NCI-H2171 treated with DMSO at 0.1 percent for 48 hours (cell line): ENCODE measurements around the gene HOXC9.

Source experiments
- DNase-seq: peaks from one replicate; lab custom pipeline; 2025; lab: John Stamatoyannopoulos, UW

Gene HOXC9

DNA sequence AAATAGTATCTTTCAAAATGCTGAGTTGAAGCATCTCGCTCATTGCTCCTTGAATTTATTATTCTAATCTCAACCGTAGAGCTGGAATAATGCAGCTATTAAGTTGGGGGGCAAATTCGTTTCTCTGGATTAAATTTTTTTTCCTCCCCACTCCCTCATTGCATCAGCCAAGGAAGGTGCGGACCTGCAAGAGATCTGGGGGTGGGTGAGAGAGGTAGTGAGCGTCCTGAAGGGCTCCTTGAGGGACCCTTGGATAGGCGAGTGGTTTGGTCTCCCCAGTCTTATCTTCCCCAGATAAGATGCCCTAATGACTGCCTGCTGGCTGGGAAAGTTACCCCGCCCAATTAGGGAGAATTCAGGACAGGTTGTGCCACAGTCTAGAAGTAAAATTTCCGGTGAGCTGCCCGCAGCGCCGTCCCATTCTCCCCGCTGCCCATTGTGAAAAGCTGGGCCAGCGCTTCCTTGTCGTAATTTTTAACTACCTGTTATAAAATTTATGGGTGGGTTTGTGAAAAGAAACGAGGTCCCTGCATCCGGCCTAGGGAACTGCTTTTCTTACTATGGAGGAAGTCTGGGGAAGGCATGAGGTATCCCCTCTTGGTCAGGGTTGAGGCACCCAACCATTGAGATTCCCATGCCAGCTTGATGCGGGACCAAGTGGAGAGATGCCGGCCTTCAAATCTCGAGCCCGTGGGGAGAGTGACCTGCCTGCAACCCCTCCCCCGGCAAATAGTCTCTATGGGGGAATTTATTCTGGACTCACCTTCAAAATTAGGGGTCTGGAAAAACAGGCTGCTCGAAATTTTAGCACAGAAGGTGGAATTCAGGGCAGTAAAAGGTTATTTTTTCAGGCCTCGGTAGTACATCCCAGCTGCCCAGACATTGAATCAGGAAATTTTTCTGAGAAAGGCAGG, 15.3 kb downstream of the HOXC9 start:
- no peak for DNase-seq

DNA sequence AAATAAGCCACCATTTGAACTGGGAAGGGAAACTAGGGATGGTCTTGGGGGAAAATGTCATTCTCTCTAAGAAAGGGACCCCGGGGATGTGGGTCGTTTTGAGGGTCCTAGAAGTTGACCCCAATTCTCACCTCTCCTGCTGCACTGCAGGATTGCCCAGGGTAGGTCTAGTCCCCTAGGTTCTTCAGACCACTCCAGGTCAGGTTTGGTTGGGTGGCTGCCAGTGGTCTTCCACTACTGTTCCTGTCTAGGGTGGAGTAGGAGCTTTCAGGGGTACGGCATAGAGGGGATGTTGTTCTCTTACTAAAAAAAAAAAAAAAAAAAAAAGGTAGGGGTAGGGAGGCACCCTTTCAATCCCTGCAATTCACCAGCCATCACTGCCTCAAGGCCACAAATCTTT, 16.1 kb downstream of the HOXC9 start:
- DNase-seq = no peak

DNA sequence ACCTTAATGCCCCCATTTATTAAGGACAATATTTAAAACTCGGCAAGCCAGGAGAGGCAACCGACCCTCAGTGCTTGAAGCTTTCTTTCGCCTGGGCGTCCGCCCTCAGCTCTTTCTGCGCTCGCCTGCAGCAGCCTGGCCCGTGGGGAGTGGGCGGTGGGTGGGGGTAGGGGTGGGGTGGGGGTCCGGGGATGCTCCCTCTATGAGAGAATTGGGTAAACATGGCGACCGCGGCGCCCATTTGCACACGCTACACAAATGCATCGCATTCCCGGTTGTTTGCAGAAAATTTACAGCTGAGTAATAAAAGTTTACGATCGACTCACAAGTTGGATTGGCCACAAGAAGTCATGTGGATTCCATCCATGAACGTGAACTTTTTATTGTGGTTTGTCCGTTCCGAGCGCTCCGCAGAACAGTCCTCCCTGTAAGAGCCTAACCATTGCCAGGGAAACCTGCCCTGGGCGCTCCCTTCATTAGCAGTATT, 16.6 kb downstream of the HOXC9 start:
- DNase-seq = peak; percentile 72

DNA sequence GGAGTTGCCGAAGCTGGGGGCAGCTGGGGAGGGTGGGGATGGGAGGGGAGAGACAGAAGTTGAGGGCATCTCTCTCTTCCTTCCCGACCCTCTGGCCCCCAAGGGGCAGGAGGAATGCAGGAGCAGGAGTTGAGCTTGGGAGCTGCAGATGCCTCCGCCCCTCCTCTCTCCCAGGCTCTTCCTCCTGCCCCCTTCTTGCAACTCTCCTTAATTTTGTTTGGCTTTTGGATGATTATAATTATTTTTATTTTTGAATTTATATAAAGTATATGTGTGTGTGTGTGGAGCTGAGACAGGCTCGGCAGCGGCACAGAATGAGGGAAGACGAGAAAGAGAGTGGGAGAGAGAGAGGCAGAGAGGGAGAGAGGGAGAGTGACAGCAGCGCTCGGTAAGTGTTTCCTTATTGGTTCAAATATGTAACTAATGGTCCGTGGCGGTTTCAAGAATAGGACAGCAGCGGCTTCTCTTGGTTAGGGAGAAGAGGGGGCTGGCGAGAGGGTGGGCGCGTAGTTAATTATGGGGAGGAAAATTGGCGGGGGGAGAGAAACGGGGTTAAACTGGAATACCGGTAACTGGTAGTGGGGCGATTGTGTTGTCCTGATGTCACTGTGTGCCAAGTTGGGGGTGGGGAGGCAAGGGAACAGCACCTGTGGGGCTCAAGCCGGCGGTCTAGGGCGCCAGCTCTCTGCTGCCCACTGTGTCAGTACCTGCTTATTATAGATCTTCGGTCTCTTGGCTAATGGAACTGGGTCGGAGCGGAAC, 17.2 kb downstream of the HOXC9 start:
- peak; percentile 86 for DNase-seq

DNA sequence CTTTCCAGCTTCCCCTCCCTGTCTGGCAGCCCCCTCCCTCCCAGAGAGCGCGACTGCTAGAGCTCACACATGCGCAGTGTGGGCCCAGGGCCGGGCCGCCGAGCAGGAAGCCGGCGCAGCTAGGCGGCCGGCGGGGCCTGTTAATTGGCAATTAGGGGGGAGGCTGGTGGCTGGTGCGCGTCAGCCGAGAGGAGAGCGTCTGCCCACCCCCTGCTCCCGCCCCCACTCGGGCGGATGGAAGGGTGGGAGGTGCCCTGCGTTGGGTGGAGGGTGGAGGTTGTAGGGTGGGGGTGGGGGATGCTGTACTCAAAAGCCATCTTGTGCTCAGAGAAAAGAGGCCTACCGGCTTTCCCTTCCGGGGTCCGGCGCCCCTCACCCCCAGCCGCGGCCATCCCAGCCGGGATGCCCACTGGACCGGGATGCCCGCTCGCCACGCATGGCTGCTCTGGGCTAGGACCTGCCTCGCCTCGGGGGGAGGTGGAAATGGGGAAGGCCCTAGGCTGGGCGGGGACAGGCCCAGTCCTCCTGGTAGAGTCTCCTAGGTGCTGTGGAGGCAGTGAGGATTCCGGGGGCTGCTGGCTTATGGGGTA, 18.0 kb downstream of the HOXC9 start:
- DNase-seq = peak; percentile 95

DNA sequence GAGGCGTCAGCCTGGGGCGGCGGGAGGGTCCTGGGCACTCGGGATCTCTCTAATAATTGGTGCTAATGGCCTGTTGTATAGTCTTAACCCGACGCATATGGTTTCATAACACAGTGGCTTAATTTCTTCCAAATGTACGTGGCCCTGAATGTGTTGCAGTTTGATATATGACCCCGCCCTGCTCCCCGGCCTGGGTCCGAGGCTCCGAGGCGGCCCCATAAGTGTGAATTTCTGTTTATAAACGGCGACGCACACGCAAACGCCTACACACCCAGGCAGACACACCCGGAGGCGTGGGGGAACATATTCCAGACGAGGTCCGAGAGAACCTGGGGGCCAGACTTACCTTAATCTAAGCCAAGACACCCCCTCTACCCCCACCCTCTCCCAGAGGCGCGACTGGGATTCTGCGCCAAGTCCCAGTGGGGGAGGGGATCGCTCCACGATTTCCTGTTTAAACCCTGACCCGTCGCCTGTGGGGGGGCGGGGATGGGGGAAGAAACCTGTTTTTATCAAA, 18.6 kb downstream of the HOXC9 start:
- no peak for DNase-seq

DNA sequence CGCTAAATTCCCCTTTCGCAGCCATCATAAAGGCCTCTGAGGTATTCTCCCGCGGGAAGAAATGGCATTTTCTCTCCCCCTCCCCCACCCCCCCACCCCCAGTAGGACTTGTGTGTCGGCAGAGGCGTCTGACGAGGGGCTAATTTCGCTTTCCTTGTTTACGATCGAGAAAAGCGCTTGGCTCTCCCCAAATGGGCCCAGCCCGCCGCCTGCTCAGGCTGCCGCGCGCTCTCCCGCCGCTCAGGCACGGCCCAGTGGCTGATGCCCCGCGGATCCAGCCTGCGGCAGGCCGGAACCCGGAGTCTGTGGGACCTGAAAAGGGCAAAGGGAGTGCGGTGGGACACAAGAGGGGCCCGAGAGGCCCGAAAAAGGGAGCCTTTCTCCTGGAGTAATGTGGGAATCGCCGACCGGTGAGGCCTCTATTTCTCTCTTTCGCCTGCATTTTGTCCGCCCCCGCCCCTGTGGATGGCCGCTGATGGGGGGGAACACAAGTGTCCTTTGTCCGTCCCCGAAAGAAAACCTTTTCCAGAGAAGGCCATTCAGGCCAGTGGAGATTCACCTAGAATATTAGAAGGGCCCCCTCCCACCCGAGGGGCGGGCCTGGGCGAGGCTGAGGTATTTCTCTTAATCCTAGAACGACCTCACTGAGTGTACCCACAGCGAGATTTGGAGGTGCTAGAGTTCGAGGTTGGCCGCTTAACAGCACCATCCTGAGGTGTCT, 19.3 kb downstream of the HOXC9 start:
- no peak for DNase-seq

DNA sequence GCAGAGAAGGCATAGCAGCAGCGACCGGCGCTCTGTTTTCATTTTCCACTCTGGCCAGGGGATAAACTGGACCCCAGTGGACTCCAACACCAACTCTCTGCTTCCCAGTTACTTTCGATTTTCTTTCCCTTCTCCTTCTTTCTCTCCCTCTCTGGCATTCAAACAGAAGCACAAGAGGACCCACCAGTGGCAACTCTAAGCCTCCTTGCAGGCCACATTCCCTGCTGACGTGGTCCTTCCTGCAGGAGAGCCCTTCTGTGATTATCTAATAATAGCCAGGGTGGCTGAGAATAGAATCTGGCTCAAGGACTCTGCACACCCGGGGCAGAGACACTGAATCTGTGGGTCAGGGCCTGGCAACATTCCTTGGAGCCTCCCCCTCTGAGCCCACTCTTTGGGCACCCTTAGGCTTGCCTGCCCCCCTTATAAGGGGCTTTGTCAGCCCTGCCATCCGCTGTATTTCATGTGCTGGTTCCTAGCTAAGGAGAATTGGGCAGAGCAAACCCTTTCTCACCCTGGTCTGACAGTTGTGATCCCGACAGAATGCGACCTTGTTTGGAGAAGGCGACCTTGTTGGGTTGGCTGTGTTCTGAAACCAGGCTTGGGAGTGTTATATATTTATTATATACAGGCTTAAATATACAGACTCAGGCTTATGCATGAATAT, 20.1 kb downstream of the HOXC9 start:
- no peak for DNase-seq

DNA sequence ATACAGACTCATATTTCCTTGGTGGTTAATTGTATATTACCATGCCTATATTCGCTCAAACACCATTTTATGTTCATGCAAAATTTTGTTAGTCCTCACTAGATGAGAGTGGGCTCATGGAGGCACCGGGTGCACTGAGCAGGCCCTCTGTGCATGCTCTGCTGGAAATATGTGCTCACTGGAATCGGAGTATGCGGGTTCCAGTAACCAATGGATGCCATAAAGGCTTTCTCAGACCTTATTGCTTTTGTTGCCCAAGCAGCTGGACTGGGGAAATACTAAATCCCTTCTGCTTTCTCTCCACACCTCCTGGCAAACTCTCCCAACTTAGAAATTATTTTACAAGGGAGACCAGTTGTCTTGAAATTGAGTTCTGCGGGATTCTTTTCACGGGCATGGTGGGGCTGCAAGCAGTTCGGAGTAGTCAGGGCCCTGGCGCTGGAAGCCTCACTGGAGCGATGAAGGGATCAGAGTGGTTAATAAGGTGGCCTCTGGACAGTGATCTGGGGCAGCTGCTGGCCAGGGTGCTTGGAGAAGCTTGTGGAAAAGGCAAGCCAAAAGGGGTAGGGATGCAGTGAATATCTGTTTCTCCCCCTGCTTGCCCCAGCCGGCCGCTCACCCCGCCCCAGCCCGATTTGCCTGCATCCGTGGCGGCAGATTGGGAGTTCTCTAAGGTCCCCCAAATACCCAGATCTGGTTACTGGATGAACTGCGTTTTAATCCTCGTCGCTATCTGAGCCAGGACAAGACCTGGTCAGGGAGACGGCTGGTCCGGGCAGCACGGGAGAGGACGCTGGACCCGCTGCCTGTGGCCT, 20.8 kb downstream of the HOXC9 start:
- no peak for DNase-seq

DNA sequence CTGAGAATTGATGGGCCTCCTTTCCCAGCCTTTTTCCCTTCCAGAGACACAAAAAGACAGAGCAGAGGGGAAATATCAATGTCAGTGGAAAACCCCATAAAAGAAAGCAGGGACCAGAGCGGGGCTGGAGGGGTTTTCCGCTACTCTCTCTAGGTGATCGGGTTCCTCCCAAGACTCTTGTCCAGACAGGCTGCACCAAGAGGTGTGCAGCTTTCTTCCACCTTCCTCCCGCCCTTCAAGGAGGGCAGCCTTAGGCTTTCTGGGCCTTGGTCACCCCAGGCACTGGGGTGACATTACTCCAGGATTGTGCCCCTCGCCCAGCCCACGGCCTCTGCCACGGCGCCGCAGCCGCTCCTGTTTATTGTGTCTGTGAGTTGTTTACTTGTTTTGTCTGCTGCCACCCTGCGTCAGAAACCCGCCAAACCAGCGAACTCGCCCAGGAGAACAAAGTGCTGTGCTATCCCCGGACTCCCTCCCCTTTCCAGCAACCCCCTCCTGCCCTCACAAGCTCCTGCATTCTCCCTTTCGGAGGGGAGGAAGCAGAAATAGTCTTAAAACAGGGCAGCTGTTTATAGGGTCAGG, 21.6 kb downstream of the HOXC9 start:
- DNase-seq = no peak

DNA sequence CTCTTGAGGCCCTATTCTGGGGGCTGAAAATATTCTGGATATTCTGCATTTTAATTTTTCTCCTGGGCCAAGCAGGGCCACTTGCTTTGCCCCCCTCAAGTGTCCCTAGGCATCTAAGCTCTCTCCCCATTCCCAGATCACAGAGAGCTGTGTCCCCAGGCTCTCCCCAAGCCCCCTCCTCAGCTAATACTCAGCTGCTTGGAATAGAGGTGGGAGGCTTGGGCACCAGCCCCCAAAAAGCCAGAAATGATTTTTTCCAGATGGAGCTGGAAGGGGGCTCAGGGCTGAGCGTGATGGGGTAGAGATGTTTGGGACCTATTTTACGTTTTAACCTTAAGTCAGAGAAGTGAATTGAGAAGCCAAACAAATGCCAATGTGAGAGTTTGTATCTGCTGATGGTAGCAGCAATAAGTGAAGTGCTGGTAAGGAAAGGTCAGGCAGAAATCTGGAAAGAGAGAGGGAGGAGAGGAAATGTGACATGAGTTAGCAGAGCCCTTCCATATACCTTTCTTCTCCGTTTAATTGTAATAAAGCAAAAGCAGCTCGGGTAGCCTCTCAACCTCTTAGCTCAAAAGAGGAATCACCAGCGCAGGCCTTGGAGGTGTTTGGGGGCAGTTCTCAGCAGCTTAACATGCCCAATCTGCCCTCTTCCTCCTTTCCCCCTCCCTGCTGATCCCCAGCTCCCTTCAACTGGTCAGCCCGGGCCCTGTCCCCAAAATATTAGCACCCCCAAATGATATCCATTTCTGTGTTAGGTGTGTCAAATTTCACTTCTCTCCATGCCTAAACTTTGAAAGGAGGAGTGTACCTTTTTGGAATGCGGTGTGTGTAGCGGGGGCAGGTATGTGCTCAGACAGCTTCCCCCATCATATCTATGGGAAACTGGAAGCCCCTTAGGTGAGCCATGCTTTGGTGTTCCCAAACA, 23.3 kb downstream of the HOXC9 start:
- DNase-seq = no peak

DNA sequence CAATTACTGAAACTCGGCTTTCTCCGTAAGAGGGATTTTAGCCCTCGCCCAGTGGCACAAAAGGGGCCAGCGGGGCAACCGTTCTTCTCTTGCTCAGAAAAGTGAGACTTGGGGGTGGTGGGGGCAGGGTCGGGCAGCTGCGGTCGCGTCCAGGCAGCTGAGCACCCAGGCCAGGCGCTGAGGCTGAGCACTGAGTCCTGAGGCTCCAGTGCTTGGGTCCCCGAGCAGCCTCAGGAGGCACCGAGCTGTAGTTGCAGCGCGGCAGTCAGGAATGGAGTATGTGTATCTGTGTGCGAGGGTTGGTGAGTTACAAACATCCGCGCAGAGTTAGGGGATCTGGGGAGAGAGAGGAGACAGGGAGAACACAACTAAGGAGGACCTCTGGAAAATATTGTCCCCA, 24.2 kb downstream of the HOXC9 start:
- no peak for DNase-seq

DNA sequence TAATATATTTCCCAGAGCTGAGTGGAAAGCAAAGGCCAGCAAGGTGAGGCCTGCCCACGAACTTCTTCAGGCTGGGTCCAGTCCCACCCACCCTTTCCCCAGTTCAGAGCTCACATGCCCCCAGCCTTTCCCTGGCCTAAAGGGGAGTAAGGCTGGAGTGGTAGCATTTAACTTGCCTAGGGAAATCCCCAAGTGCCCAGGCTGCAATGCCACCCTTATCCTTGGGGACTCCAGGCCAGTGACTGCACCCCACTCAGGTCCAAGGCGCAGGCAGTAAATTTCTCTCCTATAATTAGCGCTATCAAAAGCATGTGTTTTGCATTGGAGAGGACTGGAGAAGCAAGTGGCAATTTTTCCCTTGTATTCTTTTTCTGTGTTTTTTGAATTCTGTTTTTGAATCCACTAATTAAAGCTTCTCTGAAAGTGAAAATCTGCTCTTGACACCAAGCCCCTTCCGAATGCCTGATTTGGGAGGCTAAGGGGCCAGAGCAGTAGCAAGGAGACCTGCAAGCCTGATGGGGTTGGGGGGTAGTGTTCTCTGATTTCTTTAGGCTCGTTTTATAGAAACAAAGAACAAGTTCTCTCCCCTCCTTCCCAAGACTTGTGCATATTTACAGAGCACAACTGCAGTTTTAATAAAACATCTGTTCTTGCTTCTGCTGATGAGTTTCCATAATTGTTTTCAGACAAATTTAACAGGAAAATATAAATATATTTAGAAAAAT, 24.8 kb downstream of the HOXC9 start:
- no peak for DNase-seq

DNA sequence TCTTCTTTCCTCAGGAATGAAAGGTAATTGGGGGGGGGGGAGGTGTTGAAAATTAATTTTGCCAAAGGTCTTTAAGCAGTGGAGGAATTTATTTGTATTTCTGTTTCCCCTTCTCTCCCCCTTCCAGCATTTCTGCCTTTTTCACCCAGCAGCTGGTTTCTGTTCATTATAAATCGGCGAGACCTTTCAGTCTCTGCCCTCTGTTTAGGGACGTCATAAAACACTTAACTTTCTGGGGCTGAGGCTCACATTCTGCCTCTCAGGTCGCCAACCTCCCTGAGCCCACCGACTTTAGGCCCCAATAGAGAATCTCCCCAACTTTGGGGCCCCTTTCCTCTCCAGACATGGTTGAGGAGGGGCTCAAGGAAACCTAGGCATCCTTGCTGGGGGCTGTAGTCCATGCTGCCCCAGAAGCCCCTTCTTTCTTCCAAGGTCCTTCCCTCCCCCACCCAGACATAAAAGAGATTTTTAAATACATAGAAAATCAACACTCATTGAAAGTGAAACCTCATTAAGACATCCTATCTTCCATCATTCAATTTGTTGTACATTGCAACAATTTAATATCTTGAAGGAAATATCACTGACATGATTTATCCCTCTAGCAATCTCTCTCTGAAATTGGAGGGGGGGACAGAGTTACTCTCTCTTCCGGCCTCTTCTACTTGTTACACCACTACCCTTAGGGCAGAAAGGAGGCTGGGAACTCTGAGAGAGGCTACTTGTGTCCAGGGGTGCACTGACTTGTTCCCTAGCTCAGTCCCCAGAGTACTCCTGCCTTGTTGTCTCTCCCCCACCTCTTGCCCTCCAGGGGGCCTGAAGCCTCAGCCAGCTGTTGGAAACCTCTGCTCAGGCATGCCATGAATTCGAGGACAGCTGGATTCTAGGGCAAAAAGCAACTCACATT, 25.8 kb downstream of the HOXC9 start:
- DNase-seq = no peak

DNA sequence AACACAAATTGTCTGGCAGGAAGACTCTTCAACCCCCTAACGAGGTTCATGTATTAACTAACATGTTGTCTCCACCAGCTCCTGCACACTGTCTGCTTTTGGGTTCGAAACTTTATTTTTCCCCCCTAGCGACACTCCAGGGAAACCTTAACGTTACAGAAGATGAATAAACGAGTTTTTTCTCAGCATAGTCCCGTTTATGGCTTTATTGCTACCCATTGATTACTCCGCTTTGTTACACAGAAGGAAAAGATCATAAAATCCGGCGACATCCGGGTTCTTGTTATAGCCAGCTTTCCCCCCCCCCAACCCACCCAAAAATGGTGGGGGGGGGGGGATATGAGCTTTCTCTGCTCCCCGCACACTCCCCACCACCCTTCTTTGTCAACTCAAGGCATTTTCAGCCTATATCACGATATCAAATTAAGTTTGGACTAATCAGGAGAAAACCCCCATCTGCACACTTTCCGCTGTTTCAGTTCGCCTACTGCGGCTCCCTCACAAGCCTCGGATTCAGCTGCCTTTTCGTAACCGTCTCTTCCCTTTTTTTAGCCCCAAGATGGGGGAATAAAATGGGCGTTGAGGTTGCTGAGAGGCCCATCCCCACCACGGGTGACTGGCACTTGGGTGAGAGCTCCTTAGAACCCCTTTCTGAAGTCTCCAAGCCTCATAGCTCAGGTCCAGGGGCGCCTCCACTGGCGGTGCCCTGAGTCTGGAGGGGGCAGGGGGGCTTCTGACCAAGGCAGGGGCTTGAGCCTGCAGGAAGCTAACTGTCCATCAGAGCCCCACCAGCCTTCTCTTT, 26.9 kb downstream of the HOXC9 start:
- DNase-seq = no peak

DNA sequence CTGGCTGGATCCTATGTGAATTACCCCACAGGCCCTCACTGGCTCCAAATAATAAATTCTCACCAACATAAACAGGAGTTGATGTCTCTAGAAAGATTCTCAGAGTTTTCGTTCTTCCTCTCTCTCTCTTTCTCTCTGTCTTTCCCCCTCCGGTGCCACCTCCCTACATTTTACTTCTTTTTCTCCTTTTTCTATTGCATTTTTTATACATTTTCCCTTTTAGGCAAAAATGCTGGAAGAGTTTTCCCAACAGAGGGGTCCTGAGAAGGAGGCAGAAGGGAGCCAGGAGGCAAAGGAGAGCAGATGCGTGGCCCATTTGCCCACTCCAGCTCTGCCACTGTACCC, 27.5 kb downstream of the HOXC9 start:
- DNase-seq = no peak
